Measurements from ENCODE around the gene GUCY1A1.
A peak's percentile ranks its signal among the peaks of the same experiment; 100 is the strongest.

GUCY1A1 gene

DNA sequence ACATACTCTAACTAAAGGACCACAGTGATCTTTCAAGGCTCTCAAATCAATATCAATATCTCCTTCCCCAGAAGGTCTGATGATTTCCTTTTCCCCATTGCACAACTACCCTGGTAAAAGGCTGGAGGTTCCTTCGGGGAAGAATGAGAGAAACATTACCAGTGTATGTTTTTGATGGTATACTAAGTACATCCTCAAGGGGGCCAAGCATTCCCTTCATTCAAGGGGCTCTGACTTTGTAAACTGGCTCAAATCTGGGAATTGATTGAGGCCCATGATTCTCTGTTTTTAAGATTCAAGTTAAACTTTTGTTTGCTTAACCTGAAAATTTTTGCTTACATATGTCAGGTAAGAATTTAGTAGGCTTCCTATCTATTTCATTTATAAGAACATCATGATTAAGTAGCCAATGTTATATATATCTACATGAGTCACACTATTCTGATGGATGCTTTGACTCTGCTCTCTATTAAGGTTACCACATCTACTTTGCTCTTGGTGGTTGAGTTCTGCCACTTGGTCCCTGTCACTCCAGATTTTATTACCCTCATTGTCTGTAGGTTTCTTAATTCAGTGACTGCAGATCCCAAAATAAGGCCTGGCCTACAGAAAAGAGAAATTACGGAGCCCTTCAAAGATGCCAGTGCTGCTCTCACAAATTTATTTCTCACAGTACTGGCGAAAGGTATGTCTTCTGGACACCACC, 75.8 kb downstream of the GUCY1A1 start:
- no peak for DNase-seq (ENCODE audit: low read depth)
- TF ChIP-seq, protein P1, sequence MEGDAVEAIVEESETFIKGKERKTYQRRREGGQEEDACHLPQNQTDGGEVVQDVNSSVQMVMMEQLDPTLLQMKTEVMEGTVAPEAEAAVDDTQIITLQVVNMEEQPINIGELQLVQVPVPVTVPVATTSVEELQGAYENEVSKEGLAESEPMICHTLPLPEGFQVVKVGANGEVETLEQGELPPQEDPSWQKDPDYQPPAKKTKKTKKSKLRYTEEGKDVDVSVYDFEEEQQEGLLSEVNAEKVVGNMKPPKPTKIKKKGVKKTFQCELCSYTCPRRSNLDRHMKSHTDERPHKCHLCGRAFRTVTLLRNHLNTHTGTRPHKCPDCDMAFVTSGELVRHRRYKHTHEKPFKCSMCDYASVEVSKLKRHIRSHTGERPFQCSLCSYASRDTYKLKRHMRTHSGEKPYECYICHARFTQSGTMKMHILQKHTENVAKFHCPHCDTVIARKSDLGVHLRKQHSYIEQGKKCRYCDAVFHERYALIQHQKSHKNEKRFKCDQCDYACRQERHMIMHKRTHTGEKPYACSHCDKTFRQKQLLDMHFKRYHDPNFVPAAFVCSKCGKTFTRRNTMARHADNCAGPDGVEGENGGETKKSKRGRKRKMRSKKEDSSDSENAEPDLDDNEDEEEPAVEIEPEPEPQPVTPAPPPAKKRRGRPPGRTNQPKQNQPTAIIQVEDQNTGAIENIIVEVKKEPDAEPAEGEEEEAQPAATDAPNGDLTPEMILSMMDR (IDR thresholded peaks at IDR 0.05; ENCODE audit: insufficient read depth, low read depth, low read length, missing control alignments) = no peak
- no peak overlapping the region for H3K4me3 ChIP-seq (ENCODE audit: low read depth, low read length)

DNA sequence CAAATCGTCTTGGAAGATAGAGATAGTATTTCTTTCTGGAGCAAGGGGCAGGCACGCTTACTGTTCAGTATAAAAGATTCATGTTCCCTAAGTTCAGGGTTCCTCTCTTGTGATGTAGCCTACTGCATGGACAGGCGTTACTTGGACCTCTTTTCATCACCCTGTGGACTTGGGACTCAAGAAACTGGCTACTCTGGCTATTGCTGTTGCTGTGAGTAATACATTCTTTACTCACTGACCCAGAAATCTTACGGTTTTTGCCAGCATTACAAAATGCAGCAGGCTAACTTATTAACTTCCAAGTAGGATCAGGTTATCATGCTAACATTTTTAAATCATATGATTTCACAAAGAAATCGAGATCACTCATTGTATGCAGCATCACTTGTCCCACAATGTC, 79.3 kb downstream of the GUCY1A1 start:
- H3K4me3 ChIP-seq (ENCODE audit: low read depth, low read length) = no peak overlapping the region
- no peak for DNase-seq (ENCODE audit: low read depth)
- TF ChIP-seq, protein P1 (IDR thresholded peaks at IDR 0.05; ENCODE audit: insufficient read depth, low read depth, low read length, missing control alignments) = no peak

DNA sequence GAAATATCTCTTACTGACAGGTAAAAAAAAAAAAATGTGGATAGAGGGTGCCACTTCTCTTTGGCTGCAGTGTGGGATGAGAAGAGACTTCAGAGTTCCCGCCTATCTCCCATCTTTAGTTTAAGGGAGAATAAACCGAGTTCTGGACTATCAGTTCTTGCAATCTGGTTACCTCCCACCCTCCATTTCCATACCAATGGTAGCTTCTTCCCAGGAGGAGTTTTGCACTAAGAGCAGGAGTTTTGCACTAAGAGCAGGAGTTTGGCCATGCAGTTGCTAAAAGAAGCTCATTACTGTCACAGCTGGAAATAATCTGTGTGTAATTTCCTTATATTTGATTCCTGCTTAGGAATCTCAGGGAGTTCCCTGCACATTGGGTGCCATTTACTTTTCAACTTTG, 81.4 kb downstream of the GUCY1A1 start:
- DNase-seq (ENCODE audit: low read depth) = no peak
- H3K4me3 ChIP-seq (ENCODE audit: low read depth, low read length) = no peak overlapping the region
- TF ChIP-seq, protein P1 (IDR thresholded peaks at IDR 0.05; ENCODE audit: insufficient read depth, low read depth, low read length, missing control alignments) = no peak

DNA sequence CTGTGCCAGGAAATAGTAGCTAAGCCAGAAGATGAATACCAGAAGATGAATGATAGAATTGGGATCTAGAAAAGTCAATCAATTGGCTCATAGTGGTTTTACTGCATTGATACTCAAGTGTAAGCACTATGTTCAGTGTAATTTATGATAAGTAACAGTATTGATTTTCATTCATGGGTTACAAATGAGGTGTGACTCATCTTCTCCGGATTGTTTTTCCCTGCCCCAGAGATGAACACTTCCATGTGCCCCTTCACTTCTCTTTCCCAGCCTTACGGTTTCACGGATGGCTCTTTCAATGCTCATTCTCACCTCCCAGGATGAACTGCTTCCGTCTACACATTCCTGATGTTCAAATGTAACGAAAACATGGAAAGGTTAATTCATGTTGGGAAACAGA, 82.4 kb downstream of the GUCY1A1 start:
- TF ChIP-seq, protein P1 (IDR thresholded peaks at IDR 0.05; ENCODE audit: insufficient read depth, low read depth, low read length, missing control alignments) = no peak
- H3K4me3 ChIP-seq (ENCODE audit: low read depth, low read length) = no peak overlapping the region
- DNase-seq (ENCODE audit: low read depth) = no peak

DNA sequence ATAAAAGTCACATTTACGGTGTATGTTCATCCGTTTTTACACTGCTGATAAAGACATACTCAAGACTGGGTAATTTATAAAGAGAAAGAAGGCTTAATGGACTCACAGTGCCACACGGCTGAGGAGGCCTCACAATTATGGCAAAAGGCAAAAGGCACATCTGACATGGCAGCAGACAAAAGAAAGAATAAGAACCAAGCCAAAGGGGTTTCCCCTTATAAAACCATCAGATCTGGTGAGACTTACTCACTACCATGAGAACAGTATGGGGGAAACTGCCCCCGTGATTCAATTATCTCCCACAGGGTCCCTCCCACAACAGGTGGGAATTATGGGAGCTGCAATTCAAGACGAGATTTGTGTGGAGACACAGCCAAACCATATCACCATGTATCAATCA, 84.9 kb downstream of the GUCY1A1 start:
- DNase-seq (ENCODE audit: low read depth) = no peak
- H3K4me3 ChIP-seq (ENCODE audit: low read depth, low read length) = peak overlapping the region; percentile 37

DNA sequence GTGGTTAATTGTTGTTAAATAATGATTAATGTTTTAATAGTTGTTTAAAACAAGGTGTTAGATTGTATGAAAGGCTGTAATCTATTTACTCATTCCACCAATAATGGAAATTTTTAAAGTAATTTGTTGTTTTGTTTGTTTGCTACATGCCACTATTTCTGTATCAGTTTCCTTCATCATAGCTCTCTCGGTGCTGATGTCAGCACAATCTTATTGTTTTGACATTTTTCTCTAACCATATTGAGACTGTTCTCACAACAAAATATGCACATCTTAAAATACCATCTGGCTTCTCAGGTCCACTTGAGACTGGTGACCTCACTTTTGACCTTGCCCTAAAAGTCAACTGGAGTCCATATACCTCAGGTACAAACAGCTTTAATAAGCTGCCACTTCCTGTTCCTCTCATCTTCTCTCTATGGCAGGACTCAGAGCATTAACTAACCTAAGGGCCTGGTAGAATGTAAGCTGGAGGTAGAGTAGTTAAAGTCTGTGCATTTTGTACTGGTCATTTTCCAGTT, 91.2 kb downstream of the GUCY1A1 start:
- H3K4me3 ChIP-seq (ENCODE audit: low read depth, low read length) = no peak overlapping the region
- peak; percentile 17 for DNase-seq (ENCODE audit: low read depth)
- TF ChIP-seq, protein P1 (IDR thresholded peaks at IDR 0.05; ENCODE audit: insufficient read depth, low read depth, low read length, missing control alignments) = no peak

More for the DNA sequence above, 84.9 kb downstream of the GUCY1A1 start:
- TF ChIP-seq, protein P1 (IDR thresholded peaks at IDR 0.05; ENCODE audit: insufficient read depth, low read depth, low read length, missing control alignments) = no peak

All from GM12865 (cell line).